DOHH2 (cell line): ENCODE measurements around the gene NEK1.
A peak's percentile ranks its signal among the peaks of the same experiment; 100 is the strongest.

ENCODE experiments used
- H3F3A ChIP-seq: fragments of 200-600 bp; sonication (generic), shearing (Covaris generic); 2 replicates; pipeline ENCODE4 v1.6.0; 2016; ENCODE audit warnings: antibody characterized with exemption, mild to moderate bottlenecking; ENCODE audit not compliant: control insufficient read depth, insufficient read depth
- H3K27ac ChIP-seq: fragments of 200-600 bp; sonication (generic); 2 replicates; pipeline ENCODE4 v1.5.1; 2014; ENCODE audit warnings: low read depth, mild to moderate bottlenecking, low read length, moderate library complexity
- H3K27me3 ChIP-seq: fragments of 200-600 bp; sonication (generic); 2 replicates; pipeline ENCODE4 v1.6.1; 2014; ENCODE audit warnings: mild to moderate bottlenecking, low read length, mixed read lengths; ENCODE audit not compliant: control insufficient read depth
- H3K36me3 ChIP-seq: fragments of 200-600 bp; sonication (generic); 2 replicates; pipeline ENCODE4 v1.6.1; 2014; ENCODE audit warnings: mild to moderate bottlenecking, low read length, moderate library complexity, mixed read lengths; ENCODE audit not compliant: control insufficient read depth
- H3K4me1 ChIP-seq: fragments of 200-600 bp; sonication (generic); 2 replicates; pipeline ENCODE4 v1.6.1; 2014; ENCODE audit warnings: mild to moderate bottlenecking, low read length, mixed read lengths; ENCODE audit not compliant: control insufficient read depth
- H3K4me2 ChIP-seq: fragments of 200-600 bp; sonication (generic); 2 replicates; pipeline ENCODE4 v1.6.0; 2014; ENCODE audit warnings: mild to moderate bottlenecking, low read length, moderate library complexity
- H3K4me3 ChIP-seq: fragments of 200-600 bp; sonication (generic); 2 replicates; pipeline ENCODE4 v1.5.1; 2014; ENCODE audit warnings: mild to moderate bottlenecking, low read length, mixed read lengths
- H3K79me2 ChIP-seq: fragments of 200-600 bp; sonication (generic); 2 replicates; pipeline ENCODE4 v1.6.1; 2014; ENCODE audit warnings: mild to moderate bottlenecking, low read length, mixed read lengths; ENCODE audit not compliant: control insufficient read depth
- H3K9me2 ChIP-seq: fragments of 200-600 bp; sonication (generic); replicated peaks from 2 replicates; pipeline ENCODE4 v1.6.1; 2014; ENCODE audit warnings: mild to moderate bottlenecking, low read length, mixed read lengths; ENCODE audit not compliant: control insufficient read depth
- H3K9me3 ChIP-seq: fragments of 200-600 bp; sonication (generic); 2 replicates; pipeline ENCODE4 v1.6.1; 2014; ENCODE audit warnings: antibody characterized with exemption, low read length, mixed read lengths; ENCODE audit not compliant: control insufficient read depth, insufficient read depth
- H4K20me1 ChIP-seq: fragments of 200-600 bp; sonication (generic); 2 replicates; pipeline ENCODE4 v1.6.0; 2014; ENCODE audit warnings: low read depth, mild to moderate bottlenecking, antibody characterized with exemption, low read length, moderate library complexity; ENCODE audit not compliant: control insufficient read depth, insufficient read depth
- CTCF ChIP-seq: fragments of 200-600 bp; sonication (generic); IDR thresholded peaks from one replicate; pipeline ENCODE4 v1.5.1; 2014; ENCODE audit warnings: antibody characterized with exemption, mild to moderate bottlenecking, low read depth, low read length; ENCODE audit not compliant: poor library complexity, severe bottlenecking
- EZH2phosphoT487 ChIP-seq: fragments of 200-600 bp; sonication (generic); IDR thresholded peaks from 2 replicates; pipeline ENCODE4 v1.6.1; 2017; ENCODE audit warnings: borderline replicate concordance, mild to moderate bottlenecking, antibody characterized with exemption, low read length, moderate library complexity, mixed read lengths

The NEK1 gene

GRCh38 chr4:169485791-169486742, 126.3 kb downstream of the NEK1 start:
- TF ChIP-seq EZH2phosphoT487, result no peak
- peak; percentile 68 for TF ChIP-seq CTCF
- Histone ChIP-seq H3K79me2 (no peaks in the 10 kb centered on the region), H3K4me2 (0 out of 2 replicates have a peak overlapping the region, but pooled peaks have one; percentile 21), H3K27ac (no peak overlapping the region), H3K9me2 (no peaks in the 10 kb centered on the region), H3K4me1 (0 out of 2 replicates have a peak, but pooled peaks cover 4% of the 10 kb centered on the region), H3K4me3 (no peak overlapping the region), H3K9me3 (no peaks in the 10 kb centered on the region), H3K27me3 (no peaks in the 10 kb centered on the region), H3F3A (no peaks in the 10 kb centered on the region), H3K36me3 (no peaks in the 10 kb centered on the region), H4K20me1 (no peaks in the 10 kb centered on the region)

- Histone ChIP-seq H3K79me2 (no peaks in the 10 kb centered on the region), H3F3A (no peaks in the 10 kb centered on the region), H3K36me3 (no peaks in the 10 kb centered on the region), H4K20me1 (no peaks in the 10 kb centered on the region), H3K9me2 (no peaks in the 10 kb centered on the region), H3K4me3 (no peak overlapping the region), H3K4me2 (no peak overlapping the region), H3K27me3 (no peaks in the 10 kb centered on the region), H3K9me3 (no peaks in the 10 kb centered on the region), H3K27ac (no peak overlapping the region), H3K4me1 (0 out of 2 replicates have a peak, but pooled peaks cover 4% of the 10 kb centered on the region)
- TF ChIP-seq EZH2phosphoT487, result no peak
- no peak for TF ChIP-seq CTCF
These were observed 127.3 kb downstream of the NEK1 start for GRCh38 chr4:169485086-169485485.

GRCh38 chr4:169484485-169484884, 127.9 kb downstream of the NEK1 start:
- Histone ChIP-seq H3K4me1 (0 out of 2 replicates have a peak, but pooled peaks cover 4% of the 10 kb centered on the region), H3K4me3 (no peak overlapping the region), H3F3A (no peaks in the 10 kb centered on the region), H3K9me2 (no peaks in the 10 kb centered on the region), H3K79me2 (no peaks in the 10 kb centered on the region), H3K27ac (no peak overlapping the region), H3K9me3 (no peaks in the 10 kb centered on the region), H3K36me3 (no peaks in the 10 kb centered on the region), H3K27me3 (no peaks in the 10 kb centered on the region), H3K4me2 (no peak overlapping the region), H4K20me1 (no peaks in the 10 kb centered on the region)
- TF ChIP-seq CTCF (no peak), EZH2phosphoT487 (no peak)
